B cell (primary cell): ENCODE measurements around the gene MCCD1.

Source experiments
- EZH2 ChIP-seq: IDR thresholded peaks from 2 replicates; pipeline ENCODE4 v1.6.1; 2012; ENCODE audit warnings: borderline replicate concordance, low read depth, mild to moderate bottlenecking, moderate library complexity, low read length; ENCODE audit not compliant: insufficient read depth, poor library complexity, severe bottlenecking
- TF ChIP-seq, protein P1 (sequence below): fragments of 200-600 bp; IDR thresholded peaks from one replicate; pipeline ENCODE4 v1.8.0; 2022; ENCODE audit warnings: antibody characterized with exemption, mild to moderate bottlenecking

GRCh38 chr6:31502586-31502985 lies 26.2 kb upstream of the MCCD1 start:
- TF ChIP-seq, protein P1, sequence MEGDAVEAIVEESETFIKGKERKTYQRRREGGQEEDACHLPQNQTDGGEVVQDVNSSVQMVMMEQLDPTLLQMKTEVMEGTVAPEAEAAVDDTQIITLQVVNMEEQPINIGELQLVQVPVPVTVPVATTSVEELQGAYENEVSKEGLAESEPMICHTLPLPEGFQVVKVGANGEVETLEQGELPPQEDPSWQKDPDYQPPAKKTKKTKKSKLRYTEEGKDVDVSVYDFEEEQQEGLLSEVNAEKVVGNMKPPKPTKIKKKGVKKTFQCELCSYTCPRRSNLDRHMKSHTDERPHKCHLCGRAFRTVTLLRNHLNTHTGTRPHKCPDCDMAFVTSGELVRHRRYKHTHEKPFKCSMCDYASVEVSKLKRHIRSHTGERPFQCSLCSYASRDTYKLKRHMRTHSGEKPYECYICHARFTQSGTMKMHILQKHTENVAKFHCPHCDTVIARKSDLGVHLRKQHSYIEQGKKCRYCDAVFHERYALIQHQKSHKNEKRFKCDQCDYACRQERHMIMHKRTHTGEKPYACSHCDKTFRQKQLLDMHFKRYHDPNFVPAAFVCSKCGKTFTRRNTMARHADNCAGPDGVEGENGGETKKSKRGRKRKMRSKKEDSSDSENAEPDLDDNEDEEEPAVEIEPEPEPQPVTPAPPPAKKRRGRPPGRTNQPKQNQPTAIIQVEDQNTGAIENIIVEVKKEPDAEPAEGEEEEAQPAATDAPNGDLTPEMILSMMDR, result no peak
- TF ChIP-seq EZH2, result no peak
